GM12875 (cell line): ENCODE results near the gene AFAP1.

ENCODE experiments used
- H3K4me3 ChIP-seq: one replicate; pipeline ENCODE4 v1.5.1; 2011; ENCODE audit warnings: low read depth, low read length, control low read depth
- CTCF ChIP-seq: IDR thresholded peaks from 2 replicates; pipeline ENCODE4 v1.5.1; 2011; ENCODE audit warnings: low read depth, mild to moderate bottlenecking, control low read depth, inconsistent platforms, low read length, moderate library complexity, borderline replicate concordance; ENCODE audit not compliant: insufficient read depth

AFAP1 gene

DNA sequence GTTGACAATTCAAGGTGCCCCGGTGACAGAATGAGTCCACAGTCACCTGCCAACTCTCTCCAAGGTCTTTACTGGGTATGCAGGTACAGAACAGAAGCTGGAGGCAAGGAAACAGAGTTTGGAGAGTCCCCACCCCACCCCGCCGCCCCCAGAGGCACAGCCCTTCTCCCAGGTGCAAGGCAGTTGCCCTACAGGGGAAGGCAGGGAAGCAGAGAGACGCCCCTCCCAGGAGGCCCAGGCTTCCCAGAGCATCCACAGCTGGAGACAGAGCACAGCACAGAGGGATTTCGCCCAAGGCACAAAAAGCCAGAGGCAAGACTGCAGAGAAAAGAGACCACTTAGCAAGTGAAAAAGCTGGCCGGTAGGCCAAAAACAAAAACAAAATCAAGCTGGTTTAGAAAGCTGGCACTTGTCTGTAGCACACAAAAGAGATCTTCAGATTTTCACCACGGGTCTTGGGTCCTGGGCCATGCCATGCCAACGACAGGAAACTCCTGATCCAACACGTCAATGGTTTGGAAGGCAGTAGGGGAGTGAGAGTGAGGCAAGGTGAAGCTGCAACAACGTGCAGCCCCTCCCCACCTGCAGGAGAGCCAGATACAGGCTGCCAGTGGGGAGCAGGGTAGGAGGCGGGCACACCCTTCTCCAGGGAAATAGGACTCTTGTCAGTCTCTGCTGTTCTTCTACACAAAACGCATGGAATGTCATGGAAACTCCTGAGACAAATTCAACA, 113.3 kb downstream of the AFAP1 start:
- no peak for TF ChIP-seq CTCF
- no peak overlapping the region for H3K4me3 ChIP-seq

DNA sequence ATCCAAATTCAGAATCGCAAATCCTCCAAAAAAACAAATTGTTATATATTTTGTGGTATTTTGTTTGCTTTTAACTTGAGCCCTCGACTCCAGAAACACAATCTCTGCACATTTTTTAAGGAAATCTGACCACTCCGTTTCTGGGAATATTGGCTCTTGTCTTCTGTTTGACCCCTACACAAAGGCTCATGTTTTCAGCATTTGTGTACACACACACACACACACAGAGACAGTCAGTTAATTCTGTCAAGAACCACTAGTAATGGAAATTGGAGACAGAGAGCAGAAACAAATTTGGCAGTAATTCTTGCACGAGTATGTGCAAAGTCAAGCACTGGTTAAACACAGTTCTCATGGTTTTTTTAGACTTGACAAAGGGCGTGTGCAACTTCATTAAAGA, 115.4 kb downstream of the AFAP1 start:
- no peak for TF ChIP-seq CTCF
- no peak overlapping the region for H3K4me3 ChIP-seq

- H3K4me3 ChIP-seq: no peak overlapping the region
Observed at GRCh38 chr4:7823416-7823824, 116.2 kb downstream of the AFAP1 start.

DNA sequence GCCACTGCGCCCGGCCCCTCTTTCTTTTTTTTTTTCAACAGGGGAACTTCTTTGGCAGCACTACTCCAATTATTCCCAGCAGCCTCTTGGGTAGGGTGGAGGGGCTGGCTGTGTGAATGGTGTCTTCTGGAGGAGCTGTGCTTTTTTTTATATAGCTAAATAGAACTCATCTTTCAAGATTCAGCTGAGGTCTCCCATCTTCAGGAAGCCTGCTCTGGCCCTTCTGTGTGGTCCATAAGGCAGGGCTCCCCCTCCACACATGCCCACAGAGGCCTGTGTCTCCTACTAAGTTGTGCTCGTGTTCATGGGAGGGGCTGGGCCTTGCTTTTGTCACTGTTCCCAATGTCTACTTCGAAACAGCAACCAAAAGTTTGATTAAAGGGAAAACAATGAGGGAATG, 116.8 kb downstream of the AFAP1 start:
- H3K4me3 ChIP-seq: no peak overlapping the region
- TF ChIP-seq CTCF: no peak

More at GRCh38 chr4:7823416-7823824, 116.2 kb downstream of the AFAP1 start:
- TF ChIP-seq CTCF: no peak

- TF ChIP-seq CTCF: no peak
Observed at GRCh38 chr4:7822137-7822505, 117.5 kb downstream of the AFAP1 start.

GRCh38 chr4:7821245-7822136, 118.2 kb downstream of the AFAP1 start:
- TF ChIP-seq CTCF: no peak
- H3K4me3 ChIP-seq: no peak overlapping the region

More at GRCh38 chr4:7822137-7822505, 117.5 kb downstream of the AFAP1 start:
- H3K4me3 ChIP-seq: no peak overlapping the region
